ENCODE data around the gene GALNT18.
"Not testable (repeated sequence)": the region's sequence is repeated elsewhere in the genome, so short reads cannot be mapped to it uniquely, and the experiment has no call there.

The GALNT18 gene

DNA sequence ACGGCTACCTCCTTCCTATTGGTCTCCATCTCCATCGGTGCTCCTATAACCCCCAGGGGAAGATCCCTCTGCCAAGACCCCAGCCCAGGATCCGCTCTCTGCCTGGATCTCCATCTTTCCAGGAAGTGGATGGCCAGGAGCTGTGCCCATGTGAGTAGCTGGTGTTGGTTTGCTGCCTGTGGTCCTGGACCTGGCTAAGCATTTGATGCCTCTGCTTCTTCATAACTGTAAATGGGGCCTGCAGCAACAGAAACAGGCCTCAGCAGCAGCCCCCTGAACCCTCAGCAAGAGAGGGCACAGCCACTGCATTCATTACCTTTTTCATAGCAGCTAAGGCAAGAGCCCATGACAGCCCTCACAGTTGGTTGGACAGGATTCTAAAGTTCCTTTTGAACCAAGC, 242.1 kb downstream of the GALNT18 start:
- DNase-seq = no peak

DNA sequence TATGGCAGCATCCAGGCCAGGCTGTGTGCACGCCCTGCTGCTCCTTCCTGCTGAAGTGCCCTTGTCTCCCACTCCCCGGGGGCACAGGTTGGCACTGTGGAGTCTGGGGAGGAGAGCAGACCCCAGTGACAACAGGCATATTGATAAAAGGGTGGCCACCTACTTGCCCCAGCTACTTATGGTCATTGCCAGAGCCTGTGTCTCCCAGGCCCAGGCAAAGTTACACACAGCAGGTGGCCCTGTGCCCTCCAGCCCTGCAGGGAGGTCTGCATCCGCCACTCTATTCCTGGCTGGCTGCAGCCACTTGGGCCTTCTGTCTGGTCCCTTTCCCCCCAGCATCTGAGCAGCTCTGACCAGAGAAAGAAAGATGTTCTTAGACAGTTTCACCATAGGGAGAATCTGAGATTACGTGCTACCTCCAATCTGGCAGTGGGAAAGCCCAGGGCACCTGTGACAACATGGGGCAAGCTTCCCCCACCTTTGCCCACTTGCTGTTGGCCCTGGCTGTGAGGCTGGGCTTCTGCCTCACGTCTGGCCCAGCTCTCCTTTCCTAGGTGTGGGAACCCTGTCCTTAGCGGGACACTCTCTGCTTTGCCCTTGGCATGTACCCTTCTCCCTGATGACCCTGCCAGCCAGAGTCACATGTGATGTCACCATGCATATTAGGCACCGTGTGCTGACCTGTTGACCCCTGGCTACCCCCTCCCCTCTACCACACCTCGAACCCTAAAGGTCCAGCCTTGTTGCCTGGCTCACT, 243.4 kb downstream of the GALNT18 start:
- DNase-seq = no peak

DNA sequence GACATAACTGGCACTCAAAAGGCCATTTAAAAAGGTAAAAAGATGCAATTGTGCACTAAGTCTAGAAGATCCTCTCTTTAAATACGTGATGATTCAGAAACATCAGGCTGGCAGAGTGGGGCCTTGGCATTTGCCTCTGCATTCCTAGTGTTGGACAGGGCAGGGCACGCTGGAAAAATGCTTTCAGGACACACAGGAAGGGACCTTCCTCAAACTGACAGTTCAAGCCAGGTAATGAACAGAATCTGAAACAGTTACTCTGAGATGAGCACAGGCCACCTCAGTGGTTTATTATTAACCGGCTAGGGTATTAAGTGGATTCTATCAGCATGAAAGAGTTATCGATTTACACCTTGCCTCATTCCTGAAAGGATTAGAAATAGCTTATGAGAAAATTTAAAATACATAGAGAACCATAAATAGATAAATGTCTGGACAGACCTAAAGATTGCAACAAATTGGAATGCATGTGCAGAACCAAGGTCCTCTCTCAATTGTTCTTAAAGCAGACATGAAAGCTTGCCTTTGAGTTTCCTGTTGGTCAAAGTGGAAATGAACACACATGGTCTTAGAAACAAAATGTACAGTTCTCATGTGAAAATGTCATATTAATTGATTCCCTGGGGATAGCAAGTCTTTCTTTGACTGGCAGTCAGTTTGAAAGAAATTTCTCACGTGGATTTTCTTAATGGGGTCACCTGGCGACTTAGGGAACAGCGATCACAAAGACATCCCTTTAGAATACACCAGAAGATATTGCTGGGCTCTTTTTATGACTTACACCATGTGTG, 247.3 kb downstream of the GALNT18 start:
- DNase-seq = no peak

DNA sequence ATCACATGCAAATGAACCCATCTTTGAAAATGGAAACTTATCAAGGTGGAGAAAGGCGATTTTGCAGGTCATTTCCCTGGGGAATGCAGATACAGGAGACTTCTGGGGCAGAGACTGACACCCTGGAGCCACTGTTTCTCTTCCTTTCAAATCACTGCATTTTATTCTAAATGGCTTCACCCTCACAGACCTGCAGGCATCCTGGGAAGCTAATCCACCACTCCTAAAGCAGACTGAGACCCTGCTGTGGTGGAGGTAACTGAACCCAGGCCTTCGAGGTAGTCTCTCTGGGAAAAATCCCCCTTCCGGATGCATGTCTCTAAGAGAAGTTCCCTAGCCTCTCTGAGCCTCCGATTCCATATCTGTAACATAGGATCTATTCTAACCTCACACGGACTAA, 247.9 kb downstream of the GALNT18 start:
- DNase-seq = no peak

DNA sequence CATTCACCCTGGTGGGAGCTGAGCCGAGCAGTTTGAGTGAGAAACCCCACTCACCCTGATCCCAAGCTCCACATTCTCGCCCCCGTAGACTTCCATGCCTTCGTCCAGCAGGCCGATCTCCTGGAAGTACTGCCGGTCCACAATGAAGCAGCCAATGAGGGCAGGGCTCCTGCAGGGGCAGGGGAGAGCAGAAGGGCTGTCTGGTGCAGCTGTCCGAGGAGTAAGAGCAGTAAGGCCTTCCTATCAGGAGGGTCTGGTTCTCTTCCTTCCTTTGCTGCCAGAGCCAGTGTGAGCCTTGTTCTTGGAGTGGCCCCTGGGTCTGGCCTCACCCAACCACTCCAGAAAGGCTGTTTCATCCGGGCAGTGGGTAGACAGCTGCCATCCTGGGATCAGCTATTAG, 249.3 kb downstream of the GALNT18 start:
- DNase-seq = no peak

DNA sequence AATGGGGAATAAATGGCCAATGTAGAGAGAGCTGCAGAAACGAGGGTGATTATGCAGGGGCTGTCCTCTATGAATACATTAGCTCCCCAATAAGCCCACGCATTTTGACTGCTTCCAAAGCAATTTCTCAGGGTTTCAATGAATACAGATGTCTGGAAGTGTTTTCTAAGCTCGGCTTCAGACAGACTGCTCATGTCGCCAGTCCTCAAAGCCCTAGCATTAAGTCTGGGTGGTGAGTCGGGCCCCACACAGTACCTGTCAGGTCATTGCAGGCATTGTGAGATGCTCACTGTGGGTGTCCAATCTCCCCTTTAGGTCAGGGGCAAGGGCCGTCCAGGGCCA, 250.9 kb downstream of the GALNT18 start:
- DNase-seq = no peak

DNA sequence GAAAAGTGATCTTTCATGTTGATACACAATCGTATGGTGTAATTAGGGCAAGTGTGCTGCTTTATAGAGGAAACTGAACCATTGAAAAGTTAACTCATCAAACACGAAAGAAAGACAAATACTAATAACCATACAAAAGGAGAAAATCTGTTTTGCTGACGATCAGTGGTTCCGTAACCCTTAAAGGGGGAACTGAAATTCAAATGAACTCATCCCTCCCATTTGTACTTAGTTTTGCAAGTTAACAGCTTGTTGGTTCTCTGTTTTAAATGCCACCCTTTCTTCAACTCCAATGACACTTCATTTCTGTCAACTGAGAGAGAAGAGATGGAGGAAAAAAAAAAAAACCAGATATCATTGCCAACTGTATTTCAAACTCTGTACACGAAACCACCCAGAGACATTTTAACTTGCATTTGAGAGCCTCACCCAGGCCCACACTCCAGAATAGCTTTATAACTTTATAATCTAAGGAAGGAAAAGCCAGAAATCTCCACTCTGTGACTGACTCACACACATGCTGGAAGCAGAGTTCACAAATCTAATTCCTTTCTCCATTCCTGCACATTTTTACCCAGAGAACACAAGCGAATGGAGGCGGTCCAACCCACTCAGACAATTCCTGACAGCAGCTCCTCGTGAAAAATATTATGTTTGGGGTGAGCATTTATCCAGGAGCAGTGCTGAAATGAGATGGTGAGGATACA, 251.4 kb downstream of the GALNT18 start:
- DNase-seq = no peak

DNA sequence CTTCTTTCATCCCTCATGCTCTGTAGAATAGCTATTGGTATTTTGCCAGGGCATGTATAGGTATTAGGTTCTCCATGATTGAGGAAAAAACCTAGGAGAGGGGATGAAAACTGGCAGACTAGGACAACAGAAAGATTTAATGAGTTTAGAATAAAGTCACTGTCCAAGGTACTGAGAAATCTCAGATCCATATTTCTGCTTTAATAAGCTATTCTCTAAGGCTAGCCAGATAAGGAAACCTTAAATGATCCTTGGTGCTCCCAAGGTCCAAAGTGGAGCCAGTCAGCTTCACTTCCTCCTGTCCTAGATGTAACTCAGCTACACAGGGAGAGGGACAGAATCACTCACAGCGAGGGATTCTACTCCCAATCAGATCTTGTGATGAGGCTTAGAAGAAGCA, 255.0 kb downstream of the GALNT18 start:
- no peak for DNase-seq

DNA sequence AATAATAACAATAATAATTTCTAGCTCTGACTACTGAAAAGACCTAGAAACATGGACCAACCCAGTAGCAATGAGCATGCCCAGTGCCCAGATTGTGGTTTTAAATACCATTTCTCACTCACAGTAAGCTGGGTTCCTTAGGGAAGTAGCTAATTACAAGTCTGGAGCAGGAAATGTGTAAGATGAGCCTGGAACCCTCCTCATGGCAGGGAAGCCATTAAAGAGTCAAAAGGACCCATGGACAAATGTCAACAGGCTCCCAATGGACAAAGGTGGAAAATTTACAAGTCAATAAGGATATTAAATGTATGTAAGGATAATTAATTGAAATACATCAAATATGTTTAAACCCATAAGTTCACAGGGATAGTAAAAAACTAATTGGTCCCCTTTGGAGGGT, 258.1 kb downstream of the GALNT18 start:
- DNase-seq = no peak

DNA sequence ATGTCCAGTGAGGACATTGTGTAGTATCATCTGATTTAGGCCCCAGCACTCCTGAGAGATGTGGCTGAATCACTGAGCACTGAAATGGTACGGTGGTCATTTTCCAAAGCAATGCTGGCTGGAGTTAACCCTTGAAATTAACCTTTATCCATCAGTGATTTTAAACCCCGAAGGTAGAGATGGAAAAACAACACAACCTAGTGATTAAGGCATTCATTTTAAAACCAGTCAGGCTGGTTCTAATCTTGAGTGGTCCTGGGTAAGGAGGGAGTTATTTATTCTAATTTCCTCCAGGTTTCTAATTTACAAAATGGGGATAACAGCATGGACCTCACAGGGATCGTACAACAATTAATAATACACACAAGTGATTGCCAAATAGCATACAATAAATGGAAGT, 262.2 kb downstream of the GALNT18 start:
- no peak for DNase-seq

DNA sequence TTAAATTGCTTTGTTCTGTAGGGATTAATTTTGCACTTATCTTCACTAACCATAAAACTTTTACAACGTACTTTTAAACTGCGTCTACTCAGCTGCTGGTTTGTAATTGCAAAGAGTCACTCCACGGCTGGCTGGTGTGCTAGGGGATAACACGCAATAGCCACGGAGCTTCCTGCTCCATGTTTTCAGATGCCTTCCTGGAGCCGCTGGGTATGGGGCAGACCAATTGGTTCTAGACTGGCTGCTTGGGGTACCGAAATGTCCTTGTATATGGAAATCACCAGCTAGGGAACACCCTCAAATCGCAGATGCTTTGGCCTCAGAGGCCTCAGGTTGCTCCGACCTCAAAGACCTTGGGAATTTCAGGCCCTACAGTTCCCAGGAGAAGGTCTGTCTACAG, 265.0 kb downstream of the GALNT18 start:
- DNase-seq = no peak

DNA sequence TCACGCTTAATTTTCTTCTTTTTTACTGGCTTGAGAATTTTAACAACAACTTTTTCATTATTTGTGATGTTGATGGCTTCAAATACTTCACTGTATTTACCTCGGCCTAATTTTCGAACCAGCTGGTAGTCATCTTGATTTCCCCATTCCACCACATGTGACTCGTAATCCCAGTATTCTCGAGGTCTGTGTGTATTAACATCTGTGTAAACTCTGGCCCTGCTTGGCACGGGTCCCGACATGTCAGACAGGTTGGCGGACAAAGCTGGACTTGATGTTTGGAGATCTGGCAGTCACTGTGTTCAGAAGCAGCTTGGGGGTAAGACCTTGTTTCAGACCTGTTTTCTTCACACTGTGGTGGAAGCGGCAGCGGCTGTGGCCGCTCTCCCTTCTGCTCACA, 268.9 kb downstream of the GALNT18 start, which contains the start of gene CSNK2A3:
TSS of gene CSNK2A3 (minus strand) at position 373 of the 400 bp plus-strand sequence. CDS start at position 242, 131 bp downstream.
- DNase-seq = not testable (repeated sequence)

DNA sequence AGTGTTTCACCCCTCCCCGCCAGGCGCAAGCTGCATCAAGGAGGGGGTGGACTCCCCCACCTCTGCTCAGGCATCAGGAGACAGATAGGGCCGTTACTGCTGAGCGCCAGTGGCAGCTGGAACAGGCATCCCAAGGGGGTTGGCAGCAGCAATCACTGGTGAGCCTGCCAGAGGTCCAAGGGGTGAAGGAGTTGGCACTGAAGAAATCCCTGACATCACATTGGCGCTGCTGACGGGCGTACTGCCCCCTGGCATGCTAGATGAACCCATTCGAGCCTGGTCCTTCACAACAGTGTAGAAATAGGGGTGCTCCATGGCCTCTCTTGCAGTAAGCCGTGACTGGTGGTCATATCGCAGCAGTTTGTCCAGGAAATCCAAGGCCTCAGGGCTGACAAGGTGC, 270.0 kb downstream of the GALNT18 start:
- DNase-seq = not testable (repeated sequence)

DNA sequence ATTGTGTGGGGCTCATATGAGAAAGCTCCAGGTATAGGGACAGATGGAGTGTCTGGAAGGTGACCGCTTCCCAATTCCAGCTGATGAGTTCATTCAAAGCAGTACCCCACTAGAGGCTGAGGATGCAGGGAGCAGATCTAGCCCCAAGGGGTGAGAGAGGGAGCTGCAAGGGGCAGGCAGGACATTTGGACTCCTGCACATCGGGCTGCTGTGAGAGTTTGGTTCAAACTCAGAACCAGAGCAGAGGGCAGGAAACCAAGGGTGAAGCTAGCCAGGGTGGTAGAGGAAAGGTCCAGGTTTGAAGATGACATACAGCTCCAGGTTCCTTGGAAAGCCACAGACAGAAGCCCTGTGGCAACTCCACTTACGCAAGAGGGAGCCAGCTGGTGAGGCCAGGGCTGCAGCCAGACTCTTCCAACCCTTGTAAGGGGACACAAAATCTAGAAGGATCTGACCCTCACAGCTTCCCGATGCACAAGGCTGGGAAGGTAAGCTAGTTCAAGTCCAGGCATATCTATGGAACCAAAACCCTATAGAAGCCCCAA, 270.7 kb downstream of the GALNT18 start:
- DNase-seq = no peak

DNA sequence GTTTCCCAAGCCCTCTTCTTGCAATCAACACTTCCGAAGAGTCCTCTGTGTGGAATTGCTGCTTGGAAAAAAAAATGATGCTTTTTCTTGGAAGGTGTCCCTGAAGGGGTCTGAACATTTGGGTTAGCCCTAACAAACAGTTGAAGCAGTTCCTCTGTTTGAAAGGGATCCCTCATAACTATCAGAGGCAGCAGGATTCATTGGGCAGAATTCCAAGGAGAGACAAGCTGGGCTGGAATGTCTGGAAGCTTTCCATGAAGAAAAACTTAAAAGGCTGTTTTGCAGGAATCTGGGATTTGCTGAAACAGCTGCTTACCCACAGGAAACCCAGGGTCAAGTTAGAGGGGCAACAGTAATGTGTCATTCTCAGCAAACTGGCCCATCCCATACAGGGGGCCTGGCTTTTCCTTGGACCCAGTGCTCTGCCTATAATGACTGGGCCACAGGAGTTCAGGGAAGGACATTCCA, 271.9 kb downstream of the GALNT18 start:
- no peak for DNase-seq

DNA sequence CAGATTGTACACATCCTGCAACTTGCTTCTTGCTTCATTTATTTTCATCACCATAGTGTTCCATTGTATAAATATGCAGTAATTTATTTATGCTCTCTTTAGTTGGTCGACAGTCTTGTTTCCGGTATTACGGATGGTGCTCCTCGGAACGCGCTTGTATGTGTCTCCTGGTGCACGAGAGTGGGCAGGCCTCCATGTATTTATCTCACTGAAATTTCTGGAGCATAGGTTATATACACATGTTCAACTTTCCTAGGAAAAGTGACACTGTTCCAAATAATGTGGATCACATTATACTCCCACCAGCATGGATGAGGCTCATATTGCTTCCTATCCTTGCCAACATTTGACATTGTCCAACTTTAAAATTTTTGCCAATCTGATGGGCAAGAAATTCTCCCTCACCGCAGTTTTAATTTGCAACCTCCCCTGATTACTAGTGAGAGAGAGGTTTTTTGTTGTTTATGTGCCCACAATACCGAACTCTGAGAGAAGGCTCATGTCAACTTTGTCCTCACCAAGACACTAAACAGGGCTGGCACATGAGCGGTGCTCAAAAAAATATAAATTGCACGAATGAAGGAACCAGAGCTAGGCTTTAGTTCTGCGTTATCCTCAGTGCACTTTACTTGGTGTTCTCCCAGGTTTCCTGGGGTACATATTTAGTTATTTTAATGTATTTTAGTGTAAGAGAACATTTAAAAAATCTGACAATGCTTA, 272.5 kb downstream of the GALNT18 start:
- no peak for DNase-seq

DNA sequence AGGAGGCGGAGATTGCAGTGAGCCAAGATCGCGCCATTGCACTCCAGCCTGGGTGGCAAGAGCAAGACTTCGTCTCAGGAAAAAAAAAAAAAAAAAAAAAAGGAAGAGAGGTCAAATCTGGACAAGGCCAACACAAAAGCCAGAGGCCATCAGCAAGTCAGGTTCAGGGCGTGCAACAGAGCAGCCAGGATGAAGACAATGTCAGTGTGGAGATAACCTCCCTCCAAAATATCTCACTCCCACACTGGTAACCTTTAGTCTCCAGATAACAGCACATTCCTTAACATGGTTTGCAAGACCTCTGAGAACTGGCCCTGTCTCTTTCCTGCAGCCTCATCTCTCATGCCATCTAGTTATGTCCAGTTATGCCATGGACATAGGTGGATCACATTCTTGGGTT, 273.5 kb downstream of the GALNT18 start:
- DNase-seq = no peak

DNA sequence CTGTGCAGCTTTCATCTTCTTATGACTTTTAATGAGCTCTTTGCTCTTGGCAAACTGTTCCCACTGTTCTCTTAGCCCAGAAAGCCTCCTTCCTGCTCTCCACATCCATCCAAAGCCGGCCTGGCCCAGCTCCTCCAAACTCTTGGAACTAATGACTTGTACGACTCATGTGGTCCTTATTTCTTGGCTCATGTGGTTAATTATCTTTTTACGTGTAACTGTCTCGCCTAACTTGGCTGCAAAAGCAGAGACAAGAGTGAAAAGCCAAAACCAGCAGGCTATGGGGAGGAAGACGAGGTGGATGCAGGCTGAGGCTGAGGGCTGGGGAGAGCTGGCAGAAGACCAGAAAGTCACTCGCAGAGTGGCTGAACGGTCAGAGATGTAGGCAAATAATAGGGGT, 274.2 kb downstream of the GALNT18 start:
- no peak for DNase-seq

DNA sequence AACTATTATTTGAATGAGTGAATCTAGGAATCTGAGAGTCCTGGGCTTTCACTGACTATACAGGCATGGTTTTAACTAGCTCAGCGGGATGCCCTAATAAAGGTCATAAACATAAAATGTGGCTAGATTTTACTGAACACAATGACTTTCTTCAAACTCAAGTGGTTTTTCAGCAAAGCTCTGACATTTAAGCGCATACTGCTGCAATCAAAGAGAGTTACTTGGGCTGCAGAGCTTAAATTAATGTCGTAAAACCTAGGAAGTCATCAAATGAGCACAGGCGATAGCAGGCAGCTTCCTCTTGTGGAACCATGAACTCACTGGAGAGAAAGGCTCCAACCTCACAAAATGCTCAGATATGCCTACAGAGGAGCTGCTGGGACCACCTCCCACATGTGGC, 275.5 kb downstream of the GALNT18 start:
- no peak for DNase-seq

DNA sequence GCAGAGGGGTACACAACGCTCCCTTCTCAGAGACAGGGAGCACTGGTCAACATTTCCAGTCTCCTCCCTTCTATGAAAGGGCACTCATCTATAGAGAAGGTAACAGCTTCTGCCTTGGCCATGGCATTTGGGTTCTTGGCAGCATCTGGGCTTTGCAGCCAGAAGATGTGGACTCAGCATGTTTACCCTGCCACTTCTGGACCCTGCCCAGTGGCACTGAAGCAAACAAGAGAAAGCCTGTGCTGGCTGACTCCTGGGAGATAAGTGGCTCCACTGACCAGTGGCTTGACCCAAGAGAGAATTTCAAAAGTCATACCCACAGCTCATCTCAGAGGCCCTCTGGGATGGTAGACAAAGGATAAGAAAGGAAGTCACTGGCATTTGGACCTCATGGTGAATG, 276.7 kb downstream of the GALNT18 start:
- no peak for DNase-seq

DNA sequence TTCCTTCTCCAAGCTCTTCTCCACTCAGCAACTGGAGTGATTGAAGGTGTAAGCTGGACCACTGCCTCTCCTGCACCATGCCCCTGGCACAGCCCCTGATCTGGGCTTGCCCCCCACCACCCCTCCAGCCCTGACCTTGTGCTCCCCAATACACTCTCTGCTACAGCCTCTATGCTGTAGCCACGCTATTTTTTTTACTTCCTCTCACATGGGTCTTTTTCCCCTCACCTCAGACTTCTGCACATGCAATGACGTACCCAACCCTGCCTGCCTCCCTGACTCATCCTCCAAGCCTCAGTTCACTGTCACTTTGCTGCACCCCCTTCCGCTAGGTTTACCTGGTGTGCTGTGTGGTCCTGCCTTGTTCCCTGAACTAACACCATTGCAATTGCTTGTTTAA, 277.8 kb downstream of the GALNT18 start:
- DNase-seq = no peak

DNA sequence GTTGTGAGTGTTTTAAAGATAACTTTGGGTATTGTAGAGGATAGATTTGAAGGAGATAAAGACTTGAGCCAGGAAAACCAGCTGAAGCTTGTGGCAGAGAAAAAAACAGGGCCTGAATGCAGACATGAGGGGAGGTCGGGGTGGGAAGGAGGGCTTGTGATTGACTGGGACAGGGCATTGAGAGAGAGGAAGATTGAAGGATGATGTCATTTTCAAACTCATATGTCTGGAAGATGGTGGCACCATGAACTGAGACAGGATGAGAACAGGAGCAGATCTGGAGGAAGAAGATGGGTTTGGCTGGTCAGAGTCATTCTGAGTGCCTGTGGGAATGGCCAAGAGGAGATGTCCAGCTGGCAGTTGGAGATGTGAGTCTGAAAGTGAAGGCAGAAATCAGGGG, 283.5 kb downstream of the GALNT18 start:
- no peak for DNase-seq

DNA sequence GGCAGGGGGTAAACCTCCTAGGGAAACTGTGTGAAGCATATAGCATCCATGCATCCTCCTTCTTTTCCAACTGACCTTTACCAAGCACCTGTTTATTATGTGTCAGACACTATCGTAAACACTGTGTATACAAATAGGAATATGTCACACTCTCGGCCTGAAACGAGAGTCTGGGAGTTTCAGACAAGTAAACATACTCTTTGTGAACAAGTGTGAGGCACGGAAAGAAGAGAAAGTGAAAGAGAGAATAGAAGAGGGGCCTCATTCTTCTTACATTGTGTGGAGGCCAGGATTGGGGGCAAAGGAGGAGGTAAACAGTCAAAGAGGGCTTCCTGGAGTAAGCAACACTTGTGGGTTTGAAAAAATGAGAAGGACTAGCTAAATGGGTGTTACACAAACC, 285.1 kb downstream of the GALNT18 start:
- DNase-seq = no peak
